K562 (cell line): ENCODE data around the gene LATS2. TPM values are rescaled to one million over a fixed set of nuclear protein-coding genes. Genes with fewer than 3 reads are reported as not detected.

Experiments
- BACH1 ChIP-seq: fragments of 200-800 bp; sonication (Bioruptor generic); IDR thresholded peaks from 2 replicates; pipeline ENCODE4 v1.6.1; 2016; ENCODE audit warnings: missing genetic modification characterization, missing compliant biosample characterization
- BRF1 ChIP-seq: IDR thresholded peaks from 3 replicates; pipeline ENCODE4 v1.6.1; 2011; ENCODE audit warnings: borderline replicate concordance, mild to moderate bottlenecking; ENCODE audit not compliant: insufficient read length; ENCODE audit errors: extremely low read depth
- CC2D1A ChIP-seq: fragments of 450-650 bp; IDR thresholded peaks from 2 replicates; pipeline ENCODE4 v1.6.1; 2017; ENCODE audit warnings: mild to moderate bottlenecking
- FOXP1 ChIP-seq: sonication (generic); formaldehyde crosslinking; IDR thresholded peaks from 2 replicates; pipeline ENCODE4 v1.8.0; 2022; ENCODE audit warnings: mild to moderate bottlenecking, missing genetic modification reagents
- MAFK ChIP-seq: IDR thresholded peaks from 2 replicates; pipeline ENCODE4 v1.6.1; 2011; ENCODE audit warnings: low read length, improper control_type of control experiment
- MECOM ChIP-seq: fragments of 250-450 bp; sonication (Bioruptor Pico); IDR thresholded peaks from 2 replicates; pipeline ENCODE4 v1.8.0; 2022; ENCODE audit warnings: inconsistent platforms
- NFE2 ChIP-seq: IDR thresholded peaks from 2 replicates; pipeline ENCODE4 v1.6.1; 2014; ENCODE audit warnings: antibody characterized with exemption, low read depth
- RBBP5 ChIP-seq: fragments of 200-600 bp; sonication (generic); IDR thresholded peaks from 2 replicates; pipeline ENCODE4 v1.6.1; 2012; ENCODE audit warnings: borderline replicate concordance, mild to moderate bottlenecking, low read length, control low read depth, inconsistent platforms; ENCODE audit not compliant: insufficient read depth, poor library complexity, severe bottlenecking
- ZNF79 ChIP-seq: fragments of 250-450 bp; sonication (Bioruptor Pico); IDR thresholded peaks from 2 replicates; pipeline ENCODE4 v1.4.0; 2020; ENCODE audit warnings: low read depth, mild to moderate bottlenecking, moderate library complexity
- polyA plus RNA-seq, 8 experiments: library from polyadenylated mRNA; depleted of rRNA in 4 of 8; stranded (reverse) in 5 of 8; unstranded in 3 of 8; fragments of >200 nt; fragmentation: Nextera tagmentation in 2 of 8; fragmentation: Illumina TruSeq in 1 of 8; extraction: Ambion mirVana in 2 of 8; extraction: Trizol in 1 of 8; gene quantifications; 2 replicates each; pipeline versions ENCODE4 v1.2.1 to v1.2.3, GENCODE V29; 2011 to 2014; ENCODE audit warnings: inconsistent platforms in 1 of 8, missing spikeins in 1 of 8
- total RNA-seq, 7 experiments: library from RNA; depleted of rRNA in 6 of 7; stranded (reverse); fragments of >200 nt in 6 of 7; fragmentation: Illumina TruSeq in 2 of 7; extraction: Trizol in 2 of 7; gene quantifications; 2 replicates each; pipeline versions ENCODE4 v1.2.1 to v1.2.3, GENCODE V29; 2011 to 2021; ENCODE audit warnings: low replicate concordance in 1 of 7
- TF ChIP-seq, protein P1 (sequence below): fragments of 450-650 bp; IDR thresholded peaks from 2 replicates; pipeline ENCODE4 v1.7.0; 2016; ENCODE audit warnings: borderline replicate concordance
- TF ChIP-seq, protein P2 (sequence below), 2 experiments: IDR thresholded peaks; 2 replicates each; pipeline ENCODE4 v1.6.1; 2011; ENCODE audit warnings: borderline replicate concordance in 1 of 2, control low read depth in 1 of 2, low read depth in 1 of 2, low read length in 1 of 2, mild to moderate bottlenecking in 1 of 2, mixed read lengths in 1 of 2, moderate library complexity in 1 of 2; ENCODE audit not compliant: insufficient read depth in 1 of 2, insufficient read length in 1 of 2, poor library complexity in 1 of 2, severe bottlenecking in 1 of 2; ENCODE audit errors: extremely low read depth in 1 of 2

The LATS2 gene
- total and polyA plus RNA-seq, 9 of the 15 experiments (the other 6 are each of a cell fraction or from before 2014, with no cell fraction given), result 0.18 to 3.7 (median 0.76) TPM

DNA sequence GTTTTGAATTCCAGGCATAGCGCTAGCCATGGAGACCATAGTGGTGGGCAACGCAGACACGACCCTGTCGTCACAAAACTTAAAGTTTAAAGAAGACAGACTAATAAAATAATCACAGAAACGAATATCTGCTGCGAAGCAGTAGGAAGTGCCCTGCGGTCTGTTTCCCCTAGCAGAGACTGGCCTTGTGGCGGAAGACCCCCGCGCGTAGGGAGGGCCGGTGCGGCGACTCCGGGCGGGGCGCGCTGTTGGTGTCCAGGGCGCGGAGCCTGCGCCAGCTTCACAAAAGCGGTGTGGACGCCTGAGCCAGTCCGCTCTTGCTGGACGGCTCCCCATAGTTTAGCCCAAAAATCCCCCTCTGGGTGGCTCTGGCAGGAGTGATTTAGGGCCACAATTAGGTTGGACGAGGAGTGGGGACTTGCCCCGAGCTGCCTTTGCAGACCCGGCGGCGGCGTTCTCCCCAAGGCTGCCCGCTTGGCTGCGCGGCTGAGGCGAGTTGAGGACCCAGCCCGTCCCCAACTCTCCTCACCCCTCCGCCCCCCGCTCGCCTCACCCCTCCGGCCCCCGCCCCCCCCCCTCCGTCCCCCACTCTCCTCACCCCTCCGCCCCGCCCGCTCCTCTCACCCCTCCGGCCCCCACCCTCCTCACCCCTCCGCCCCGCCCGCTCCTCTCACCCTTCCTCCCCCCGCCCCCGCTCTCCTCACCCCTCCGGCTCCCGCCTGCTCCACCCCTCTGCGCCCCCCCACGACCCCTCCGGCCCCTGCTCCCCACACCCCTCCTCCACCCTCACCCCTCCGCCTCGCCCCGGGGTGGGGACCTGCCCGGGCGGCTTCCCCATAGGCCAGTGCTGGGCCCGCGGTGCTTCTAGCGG, 14.2 kb upstream of the LATS2 start (continued):
- TF ChIP-seq, protein P1, sequence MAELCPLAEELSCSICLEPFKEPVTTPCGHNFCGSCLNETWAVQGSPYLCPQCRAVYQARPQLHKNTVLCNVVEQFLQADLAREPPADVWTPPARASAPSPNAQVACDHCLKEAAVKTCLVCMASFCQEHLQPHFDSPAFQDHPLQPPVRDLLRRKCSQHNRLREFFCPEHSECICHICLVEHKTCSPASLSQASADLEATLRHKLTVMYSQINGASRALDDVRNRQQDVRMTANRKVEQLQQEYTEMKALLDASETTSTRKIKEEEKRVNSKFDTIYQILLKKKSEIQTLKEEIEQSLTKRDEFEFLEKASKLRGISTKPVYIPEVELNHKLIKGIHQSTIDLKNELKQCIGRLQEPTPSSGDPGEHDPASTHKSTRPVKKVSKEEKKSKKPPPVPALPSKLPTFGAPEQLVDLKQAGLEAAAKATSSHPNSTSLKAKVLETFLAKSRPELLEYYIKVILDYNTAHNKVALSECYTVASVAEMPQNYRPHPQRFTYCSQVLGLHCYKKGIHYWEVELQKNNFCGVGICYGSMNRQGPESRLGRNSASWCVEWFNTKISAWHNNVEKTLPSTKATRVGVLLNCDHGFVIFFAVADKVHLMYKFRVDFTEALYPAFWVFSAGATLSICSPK, result no peak
- TF ChIP-seq MECOM (CRISPR knock-in tag) (no peak), RBBP5 (no peak), BRF1 (no peak), MAFK (no peak), ZNF79 (no peak), BACH1 (no peak), CC2D1A (no peak), NFE2 (no peak), FOXP1 (CRISPR knock-in tag) (no peak)
- TF ChIP-seq, protein P2, sequence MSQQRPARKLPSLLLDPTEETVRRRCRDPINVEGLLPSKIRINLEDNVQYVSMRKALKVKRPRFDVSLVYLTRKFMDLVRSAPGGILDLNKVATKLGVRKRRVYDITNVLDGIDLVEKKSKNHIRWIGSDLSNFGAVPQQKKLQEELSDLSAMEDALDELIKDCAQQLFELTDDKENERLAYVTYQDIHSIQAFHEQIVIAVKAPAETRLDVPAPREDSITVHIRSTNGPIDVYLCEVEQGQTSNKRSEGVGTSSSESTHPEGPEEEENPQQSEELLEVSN (IDR thresholded peaks at IDR 0.05; ENCODE audit: borderline replicate concordance in 1 of 2, extremely low read depth in 1 of 2, insufficient read depth in 1 of 2, insufficient read length in 1 of 2, low read depth in 1 of 2, low read length in 1 of 2, poor library complexity in 1 of 2, severe bottlenecking in 1 of 2), result no peak
